Measurements from ENCODE around the gene AQP1.

AQP1 gene

GRCh38 chr7:30938435-30939316, 27.0 kb downstream of the AQP1 start:
- DNase-seq, result peak; percentile 63

- DNase-seq, result no peak
Observed at GRCh38 chr7:30941582-30942323, 30.1 kb downstream of the AQP1 start.

GRCh38 chr7:30950197-30950596, 38.5 kb downstream of the AQP1 start:
- no peak for DNase-seq

GRCh38 chr7:30954914-30955313, 43.3 kb downstream of the AQP1 start:
- no peak for DNase-seq

- DNase-seq, result no peak
Observed at GRCh38 chr7:30956704-30957103, 45.1 kb downstream of the AQP1 start.

- no peak for DNase-seq
Observed at GRCh38 chr7:30963842-30964241, 52.2 kb downstream of the AQP1 start, which contains the start of gene GHRHR. GHRHR (plus strand) TSS chr7:30963953; CDS start chr7:30964069, 116 bp downstream.

- no peak for DNase-seq
Observed at GRCh38 chr7:30965372-30965771, 53.7 kb downstream of the AQP1 start.

- DNase-seq, result no peak
Observed at GRCh38 chr7:30965883-30966282, 54.2 kb downstream of the AQP1 start.

GRCh38 chr7:30968294-30968693, 56.6 kb downstream of the AQP1 start:
- no peak for DNase-seq

- DNase-seq, result no peak
Observed at GRCh38 chr7:30968747-30969603, 57.3 kb downstream of the AQP1 start.

GRCh38 chr7:30969604-30969970, 57.9 kb downstream of the AQP1 start:
- no peak for DNase-seq

- DNase-seq, result no peak
Observed at GRCh38 chr7:30970074-30970473, 58.4 kb downstream of the AQP1 start.

- no peak for DNase-seq
Observed at GRCh38 chr7:30970594-30971094, 59.0 kb downstream of the AQP1 start.

GRCh38 chr7:30971440-30971839, 59.8 kb downstream of the AQP1 start:
- no peak for DNase-seq

- DNase-seq, result no peak
Observed at GRCh38 chr7:30971840-30972563, 60.3 kb downstream of the AQP1 start.

GRCh38 chr7:30973292-30973691, 61.6 kb downstream of the AQP1 start:
- DNase-seq, result no peak

GRCh38 chr7:30973791-30974604, 62.3 kb downstream of the AQP1 start:
- no peak for DNase-seq

GRCh38 chr7:30974605-30975255, 63.1 kb downstream of the AQP1 start:
- DNase-seq, result peak; percentile 10

All from stimulated activated CD4-positive, alpha-beta T cell treated with anti-CD3 and anti-CD28 coated beads, Interleukin-12 subunit alpha, Interleukin-12 subunit beta, amount 100 ng/mL, for 4 hours (primary cell).